ENCODE data around the gene USP3. TPM values are rescaled to one million over a fixed set of nuclear protein-coding genes. Genes with fewer than 3 reads are reported as not detected.

Gene USP3
- total and polyA plus RNA-seq, 7 donors, result 20.4 to 66.5 (median 46.4) TPM

DNA sequence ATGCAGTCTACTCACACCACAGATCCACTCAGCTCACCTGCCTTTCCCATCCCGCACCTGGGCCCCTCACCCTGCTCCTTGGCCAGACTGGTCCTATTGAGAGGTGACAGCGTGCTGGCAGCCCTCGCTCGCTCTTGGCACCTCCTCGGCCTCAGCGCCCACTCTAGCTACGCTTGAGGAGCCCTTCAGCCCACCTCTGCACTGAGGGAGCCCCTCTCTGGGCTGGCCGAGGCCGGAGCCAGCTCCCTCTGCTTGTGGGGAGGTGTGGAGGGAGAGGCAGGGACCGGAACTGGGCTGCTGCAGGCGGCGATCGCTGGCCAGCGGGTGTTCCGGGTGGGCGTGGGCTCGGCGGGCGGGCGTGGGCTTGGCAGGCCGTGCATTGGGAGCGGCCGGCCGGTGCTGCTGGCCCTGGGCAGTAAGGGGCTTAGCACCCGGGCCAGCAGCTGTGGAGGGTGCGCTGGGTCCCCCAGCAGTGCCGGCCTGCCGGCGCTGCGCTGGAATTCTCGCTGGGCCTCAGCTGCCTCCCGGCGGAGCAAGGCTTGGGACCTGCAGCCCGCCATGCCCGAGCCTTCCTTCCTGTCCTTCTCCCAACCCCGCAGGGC lies 45.5 kb upstream of the USP3 start:
- Histone ChIP-seq H3K27ac (no peak overlapping the region), H3K4me1 (peaks cover 0 to 30% (median 27%) of the 10 kb centered on the region in 4 donors), H3K9me3 (no peaks in the 10 kb centered on the region), H3K36me3 (no peaks in the 10 kb centered on the region), H3K27me3 (no peaks in the 10 kb centered on the region), H3K4me3 (no peak overlapping the region)
- intact Hi-C loops (cut with DNase I), result no loop called here
- WGBS, 2 donors, result 84 to 92% methylated on average over 36 of the region's 36 CpGs
- TF ChIP-seq POLR2A (IDR thresholded peaks at IDR 0.05) (no peak), POLR2AphosphoS5 (IDR thresholded peaks at IDR 0.05) (no peak), EP300 (IDR thresholded peaks at IDR 0.05) (no peak)
- TF ChIP-seq, protein P1, sequence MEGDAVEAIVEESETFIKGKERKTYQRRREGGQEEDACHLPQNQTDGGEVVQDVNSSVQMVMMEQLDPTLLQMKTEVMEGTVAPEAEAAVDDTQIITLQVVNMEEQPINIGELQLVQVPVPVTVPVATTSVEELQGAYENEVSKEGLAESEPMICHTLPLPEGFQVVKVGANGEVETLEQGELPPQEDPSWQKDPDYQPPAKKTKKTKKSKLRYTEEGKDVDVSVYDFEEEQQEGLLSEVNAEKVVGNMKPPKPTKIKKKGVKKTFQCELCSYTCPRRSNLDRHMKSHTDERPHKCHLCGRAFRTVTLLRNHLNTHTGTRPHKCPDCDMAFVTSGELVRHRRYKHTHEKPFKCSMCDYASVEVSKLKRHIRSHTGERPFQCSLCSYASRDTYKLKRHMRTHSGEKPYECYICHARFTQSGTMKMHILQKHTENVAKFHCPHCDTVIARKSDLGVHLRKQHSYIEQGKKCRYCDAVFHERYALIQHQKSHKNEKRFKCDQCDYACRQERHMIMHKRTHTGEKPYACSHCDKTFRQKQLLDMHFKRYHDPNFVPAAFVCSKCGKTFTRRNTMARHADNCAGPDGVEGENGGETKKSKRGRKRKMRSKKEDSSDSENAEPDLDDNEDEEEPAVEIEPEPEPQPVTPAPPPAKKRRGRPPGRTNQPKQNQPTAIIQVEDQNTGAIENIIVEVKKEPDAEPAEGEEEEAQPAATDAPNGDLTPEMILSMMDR (IDR thresholded peaks at IDR 0.05), result no peak
- no peak for DNase-seq

DNA sequence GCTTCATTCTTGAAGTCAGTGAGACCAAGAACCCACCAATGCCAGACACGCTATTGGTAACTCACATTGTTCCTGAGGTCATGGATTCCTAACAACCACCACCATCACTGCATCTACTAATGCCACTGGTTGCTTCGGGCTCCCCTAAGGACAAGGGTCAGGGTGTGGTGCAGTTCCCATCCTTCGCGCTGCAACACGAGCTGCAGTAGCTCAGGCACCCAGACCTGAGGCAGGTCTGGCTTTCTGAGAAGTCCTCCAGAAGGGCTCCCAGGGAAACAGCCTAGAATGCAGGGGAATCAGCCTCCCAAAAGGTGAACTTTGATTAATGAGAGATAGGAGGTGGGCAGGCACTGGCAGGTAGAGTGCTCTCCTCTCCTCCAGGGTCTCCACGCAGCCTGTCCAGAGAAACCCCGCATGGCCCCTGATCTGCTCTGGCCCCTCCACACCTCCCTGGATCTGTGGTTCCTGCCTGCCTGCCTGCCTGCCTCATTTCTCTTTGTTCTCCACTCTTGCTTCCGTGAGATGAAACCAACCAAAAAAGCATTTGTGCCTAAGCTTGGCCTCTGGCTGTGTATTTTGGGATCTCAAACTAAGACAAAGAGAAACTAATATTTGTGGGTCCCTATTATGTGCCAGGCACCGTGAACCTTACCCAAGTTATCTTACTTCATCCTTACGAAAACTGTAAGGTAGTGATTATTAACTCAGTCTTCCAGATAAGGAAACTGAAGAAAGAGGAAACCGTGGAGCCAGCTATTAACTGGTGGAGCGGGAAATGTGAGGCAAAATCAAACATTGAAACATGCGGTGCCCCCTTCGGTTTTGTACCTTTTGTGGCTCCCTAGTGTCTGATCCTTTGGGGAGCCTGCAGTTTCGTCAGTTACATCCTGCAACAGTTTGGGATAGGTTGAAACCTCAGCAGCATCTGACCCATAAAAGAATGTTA lies 43.9 kb upstream of the USP3 start:
- Histone ChIP-seq H3K27ac (no peak overlapping the region), H3K4me3 (no peak overlapping the region), H3K36me3 (no peaks in the 10 kb centered on the region), H3K4me1 (peaks cover 0 to 45% (median 41%) of the 10 kb centered on the region in 4 donors), H3K27me3 (no peaks in the 10 kb centered on the region), H3K9me3 (no peaks in the 10 kb centered on the region)
- no peak for DNase-seq
- intact Hi-C loops (cut with DNase I), result no loop called here
- TF ChIP-seq POLR2A (IDR thresholded peaks at IDR 0.05), result no peak
- no peak for TF ChIP-seq POLR2AphosphoS5 (IDR thresholded peaks at IDR 0.05)
- no peak for TF ChIP-seq EP300 (IDR thresholded peaks at IDR 0.05)
- TF ChIP-seq, protein P1 (IDR thresholded peaks at IDR 0.05), result no peak
- 39 to 76% methylated on average over 15 of the region's 15 CpGs for WGBS, 2 donors

DNA sequence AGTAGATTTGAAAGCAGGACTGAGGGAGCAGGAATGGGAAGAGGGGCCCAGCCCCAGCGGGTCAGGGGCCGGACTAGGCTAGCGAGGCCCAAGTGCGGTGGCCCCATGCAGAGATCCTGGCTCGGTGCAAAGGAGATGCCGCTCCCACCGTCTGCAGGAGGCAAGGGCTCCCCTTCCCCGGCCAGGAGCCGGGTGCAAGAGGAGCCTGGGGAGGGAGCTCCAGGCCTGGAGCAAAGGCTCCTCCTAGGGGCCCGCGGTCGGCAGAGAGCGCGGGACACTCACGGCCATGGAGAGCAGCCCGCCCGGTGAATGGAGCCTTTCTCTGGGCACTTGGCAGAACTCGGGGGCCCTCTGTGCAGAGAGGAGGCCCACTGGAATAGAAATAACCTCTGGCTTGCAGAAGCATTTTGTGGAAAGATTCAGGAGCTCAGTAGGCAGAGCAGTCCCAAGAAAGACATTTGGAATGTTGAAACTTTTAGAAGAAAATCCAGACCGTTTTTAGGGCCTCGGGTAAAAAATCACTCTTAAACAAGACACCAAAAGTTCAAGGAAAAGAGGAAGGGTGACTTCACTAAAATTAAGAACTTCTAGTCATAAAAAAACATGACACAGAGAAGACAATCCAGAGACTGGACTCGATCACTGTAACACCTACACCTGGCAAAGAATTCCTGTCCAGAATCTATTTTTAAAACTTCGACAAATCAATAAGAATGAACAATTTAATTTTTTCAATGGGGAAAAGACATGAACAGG lies 43.0 kb upstream of the USP3 start:
- Histone ChIP-seq H3K9me3 (no peaks in the 10 kb centered on the region), H3K4me1 (peaks cover 0 to 51% (median 45%) of the 10 kb centered on the region in 4 donors), H3K36me3 (no peaks in the 10 kb centered on the region), H3K4me3 (no peak overlapping the region), H3K27ac (peak overlapping the region in 3 of 4 donors; percentile 14 to 61 (median 54)), H3K27me3 (no peaks in the 10 kb centered on the region)
- WGBS, 2 donors, result 72 to 73% methylated on average over 22 of the region's 22 CpGs
- no peak for DNase-seq
- TF ChIP-seq EP300 (IDR thresholded peaks at IDR 0.05) (no peak), POLR2A (IDR thresholded peaks at IDR 0.05) (no peak), POLR2AphosphoS5 (IDR thresholded peaks at IDR 0.05) (no peak)
- TF ChIP-seq, protein P1 (IDR thresholded peaks at IDR 0.05), result no peak
- intact Hi-C loops (cut with DNase I), result no loop called here

DNA sequence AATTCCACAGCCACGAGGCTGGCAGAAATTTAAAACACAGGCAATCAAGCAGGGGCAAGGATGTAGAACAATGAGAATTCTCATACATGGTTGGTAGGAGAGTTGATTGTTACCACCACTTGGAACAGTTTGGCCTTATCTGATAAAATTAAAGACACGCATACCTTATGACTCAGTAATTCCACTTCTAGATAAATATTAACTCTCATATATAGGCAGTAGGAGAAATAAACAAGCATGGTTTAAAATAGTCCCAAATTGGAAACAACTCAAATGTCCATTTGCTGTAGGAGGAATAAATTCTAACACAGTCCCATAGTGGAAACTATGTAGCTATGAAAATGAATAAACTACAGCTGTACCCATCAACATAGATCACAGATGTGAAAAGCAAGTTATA lies 42.3 kb upstream of the USP3 start:
- H3K27me3 ChIP-seq, result no peaks in the 10 kb centered on the region
- TF ChIP-seq POLR2AphosphoS5 (IDR thresholded peaks at IDR 0.05), result peak in 1 of 4 donors; percentile 34
- no peak for TF ChIP-seq POLR2A (IDR thresholded peaks at IDR 0.05)
- 8 to 51% methylated on average over 2 of the region's 2 CpGs for whole genome bisulfite sequencing, 2 donors
- H3K4me1 ChIP-seq, result peaks cover 0 to 57% (median 48%) of the 10 kb centered on the region in 4 donors
- H3K4me3 ChIP-seq, result no peak overlapping the region
- no peaks in the 10 kb centered on the region for H3K36me3 ChIP-seq
- H3K27ac ChIP-seq, result peak overlapping the region in 3 of 4 donors; percentile 13 to 61 (median 54)
- no peak for DNase-seq
- H3K9me3 ChIP-seq, result no peaks in the 10 kb centered on the region
- intact Hi-C loops (cut with DNase I), result no loop called here
